ENCODE data around the gene MORN5.
"Not testable (repeated sequence)": the region's sequence is repeated elsewhere in the genome, so short reads cannot be mapped to it uniquely, and the experiment has no call there.

Gene MORN5

GRCh38 chr9:122159026-122159924 is at the start of gene MORN5, which contains the start of gene NDUFA8:
TSS of gene MORN5 (plus strand) at chr9:122159908. CDS start at chr9:122159973, 65 bp downstream.
TSS of gene NDUFA8 (minus strand) at chr9:122159779. CDS start at chr9:122159677, 102 bp downstream.
- DNase-seq (ENCODE audit: low read depth, low spot score) = peak; percentile 91

DNA sequence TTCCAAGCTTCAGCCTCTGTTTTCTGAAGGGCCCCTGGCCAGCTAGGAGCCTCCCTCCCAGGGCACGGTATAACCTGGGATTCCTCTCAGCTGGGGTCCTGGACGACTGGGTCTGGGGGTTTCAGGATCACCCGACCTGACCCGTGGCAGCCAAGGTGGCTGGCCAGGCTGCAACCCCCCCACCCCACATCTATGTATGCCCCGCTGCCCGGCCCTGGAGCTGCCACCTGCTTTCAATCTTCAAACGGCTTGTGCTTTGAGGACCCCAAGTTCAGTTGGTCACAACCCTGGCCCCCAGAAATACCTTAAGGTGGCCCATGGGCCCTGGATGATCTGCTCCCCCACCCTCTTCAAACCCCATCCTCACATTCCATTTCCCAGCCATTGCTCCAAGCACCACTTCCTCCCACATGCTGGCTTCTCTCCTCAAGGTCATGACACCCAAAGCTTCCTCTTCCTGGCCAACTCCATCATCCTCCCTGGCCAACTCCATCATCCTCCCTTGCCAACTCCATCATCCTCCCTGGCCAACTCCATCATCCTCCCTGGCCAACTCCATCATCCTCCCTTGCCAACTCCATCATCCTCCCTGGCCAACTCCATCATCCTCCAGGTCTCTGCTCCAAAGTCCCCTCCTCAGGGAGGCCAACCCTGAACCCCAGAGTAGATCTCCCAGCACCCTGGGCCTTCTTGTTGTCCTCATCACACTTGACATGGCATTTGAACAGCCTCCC is 49.4 kb upstream of the MORN5 start:
- no peak for DNase-seq (ENCODE audit: low read depth, low spot score)

- DNase-seq (ENCODE audit: low read depth, low spot score) = no peak
These were observed 48.2 kb upstream of the MORN5 start for GRCh38 chr9:122111413-122112085.

- no peak for DNase-seq (ENCODE audit: low read depth, low spot score)
These were observed 47.5 kb upstream of the MORN5 start for GRCh38 chr9:122112238-122112637.

- DNase-seq (ENCODE audit: low read depth, low spot score) = no peak
These were observed 46.1 kb upstream of the MORN5 start for GRCh38 chr9:122113574-122113973.

DNA sequence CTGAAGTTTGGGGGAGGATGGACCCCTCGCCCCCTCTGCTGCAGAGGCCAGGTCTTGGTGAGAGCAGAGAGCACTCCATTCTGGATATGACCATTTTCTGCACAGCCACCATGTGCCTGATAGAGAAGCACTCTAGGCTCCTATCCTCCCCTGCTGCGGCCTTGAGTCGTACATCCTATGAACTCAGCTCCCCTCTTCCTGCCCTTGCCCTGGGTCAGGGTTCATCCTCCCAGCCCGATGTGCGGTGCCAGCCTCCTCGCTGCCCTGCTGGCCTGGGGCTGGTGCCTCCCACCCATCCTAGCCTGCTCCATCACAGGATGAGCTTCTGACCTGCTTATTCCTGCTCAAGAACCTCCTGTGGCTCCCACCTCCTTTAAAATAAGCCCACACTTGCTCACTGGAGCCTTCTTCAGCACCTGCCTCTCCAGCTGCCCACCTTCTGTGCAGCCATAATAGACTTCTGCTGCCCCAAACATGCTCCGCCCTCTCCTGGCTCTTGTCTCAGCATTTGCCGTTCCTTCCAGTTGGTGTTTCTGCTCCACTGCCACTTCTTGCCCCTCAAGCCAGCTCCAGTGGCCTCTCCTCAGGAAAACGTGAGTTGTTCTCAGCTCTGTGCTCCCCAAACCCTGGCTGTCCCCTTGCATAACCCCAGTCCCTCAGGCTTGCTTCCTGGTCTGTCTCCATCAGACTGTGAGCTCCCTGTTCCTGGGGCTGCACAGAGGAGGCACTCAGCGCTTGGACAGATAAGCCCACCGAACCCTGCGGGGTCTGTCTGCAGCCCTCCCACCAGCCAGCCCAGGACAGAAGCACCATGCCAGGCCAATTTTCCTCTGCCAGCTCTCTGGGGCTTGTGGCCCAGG is 44.3 kb upstream of the MORN5 start:
- no peak for DNase-seq (ENCODE audit: low read depth, low spot score)

- no peak for DNase-seq (ENCODE audit: low read depth, low spot score)
These were observed 43.7 kb upstream of the MORN5 start for GRCh38 chr9:122116040-122116439.

GRCh38 chr9:122116448-122117173 is 43.1 kb upstream of the MORN5 start:
- DNase-seq (ENCODE audit: low read depth, low spot score) = no peak

GRCh38 chr9:122117241-122117640 is 42.5 kb upstream of the MORN5 start:
- not testable (repeated sequence) for DNase-seq (ENCODE audit: low read depth, low spot score)

- DNase-seq (ENCODE audit: low read depth, low spot score) = no peak
These were observed 41.2 kb upstream of the MORN5 start for GRCh38 chr9:122118343-122119165.

GRCh38 chr9:122119166-122119521 is 40.6 kb upstream of the MORN5 start:
- DNase-seq (ENCODE audit: low read depth, low spot score) = no peak

DNA sequence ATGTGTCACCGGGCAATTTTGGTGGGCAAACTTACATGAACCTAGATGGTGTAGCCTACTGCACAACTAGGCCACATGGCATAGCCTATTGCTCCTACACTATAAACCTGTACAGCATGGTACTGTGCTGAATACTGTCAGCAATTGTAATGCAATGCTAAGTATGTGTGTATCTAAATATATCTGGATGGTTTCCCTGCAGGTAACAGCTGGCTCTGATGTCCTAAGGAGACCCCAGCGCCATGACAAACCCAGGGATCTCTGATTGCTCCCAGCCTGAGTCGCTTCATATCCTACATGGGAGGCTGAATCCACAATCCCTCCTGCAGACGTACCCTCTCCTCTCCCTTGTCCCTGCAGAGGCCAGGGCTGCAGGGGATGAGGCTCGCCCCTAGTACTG is 40.0 kb upstream of the MORN5 start:
- no peak for DNase-seq (ENCODE audit: low read depth, low spot score)

GRCh38 chr9:122120316-122121071 is 39.2 kb upstream of the MORN5 start:
- DNase-seq (ENCODE audit: low read depth, low spot score) = no peak

DNA sequence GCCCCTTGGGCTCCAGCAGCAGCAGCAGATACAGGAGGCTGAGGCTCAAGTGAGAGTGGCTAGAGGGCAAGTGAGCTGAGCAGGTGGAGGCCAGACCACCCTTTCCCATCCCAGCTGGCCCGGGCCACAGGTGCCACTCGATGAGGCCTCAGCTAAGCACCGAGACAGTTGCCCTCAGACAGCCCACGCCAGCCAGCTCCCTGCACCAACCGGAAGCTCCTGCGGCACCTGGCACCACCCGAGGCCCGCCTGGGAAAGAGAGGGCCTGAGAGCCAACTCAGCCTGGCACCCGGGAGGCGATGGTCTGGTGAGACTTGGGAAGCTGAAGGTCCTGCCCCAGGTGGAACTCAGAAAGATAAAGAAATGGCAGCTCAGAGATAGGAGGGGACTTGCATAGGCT is 38.3 kb upstream of the MORN5 start:
- no peak for DNase-seq (ENCODE audit: low read depth, low spot score)

GRCh38 chr9:122121931-122122330 is 37.8 kb upstream of the MORN5 start:
- no peak for DNase-seq (ENCODE audit: low read depth, low spot score)

GRCh38 chr9:122122468-122122867 is 37.2 kb upstream of the MORN5 start:
- no peak for DNase-seq (ENCODE audit: low read depth, low spot score)

GRCh38 chr9:122122903-122123632 is 36.6 kb upstream of the MORN5 start:
- DNase-seq (ENCODE audit: low read depth, low spot score) = peak; percentile 44

- no peak for DNase-seq (ENCODE audit: low read depth, low spot score)
These were observed 35.7 kb upstream of the MORN5 start for GRCh38 chr9:122124048-122124447.

All from activated naive CD8-positive, alpha-beta T cell treated with anti-CD3 and anti-CD28 coated beads, Interleukin-2, amount 50 U/mL, for 16 hours (primary cell).